Activated naive CD4-positive, alpha-beta T cell treated with anti-CD3 and anti-CD28 coated beads, Interleukin-2, amount 10 ng/mL, durations not matched to agents 7 days and 5 days (primary cell): ENCODE data around the gene PGLYRP1.

Source experiments
- CTCF ChIA-PET: fragments of 350-600 bp; sonication (Branson Sonifier 250); formaldehyde crosslinking; loops from one replicate; lab custom pipeline; 2021; ENCODE audit warnings: antibody characterized with exemption; lab: Charles Lee
- DNase-seq: peaks from one replicate; pipeline ENCODE4 v3.0.0-alpha.2; 2020
- H3K27ac Mint-ChIP-seq: one replicate; pipeline ENCODE4 v1.8.0; 2021; ENCODE audit warnings: mild to moderate bottlenecking, moderate library complexity, mixed read lengths
- H3K27me3 Mint-ChIP-seq: one replicate; pipeline ENCODE4 v1.8.0; 2021; ENCODE audit warnings: mild to moderate bottlenecking, mixed read lengths
- H3K36me3 Mint-ChIP-seq: one replicate; pipeline ENCODE4 v1.8.0; 2021; ENCODE audit warnings: mixed read lengths
- H3K4me1 Mint-ChIP-seq: one replicate; pipeline ENCODE4 v1.8.0; 2021; ENCODE audit warnings: mixed read lengths
- H3K4me3 Mint-ChIP-seq: one replicate; pipeline ENCODE4 v1.8.0; 2021; ENCODE audit warnings: mild to moderate bottlenecking, moderate library complexity, mixed read lengths
- H3K9me3 Mint-ChIP-seq: one replicate; pipeline ENCODE4 v1.8.0; 2021; ENCODE audit warnings: mixed read lengths

PGLYRP1 gene

DNA sequence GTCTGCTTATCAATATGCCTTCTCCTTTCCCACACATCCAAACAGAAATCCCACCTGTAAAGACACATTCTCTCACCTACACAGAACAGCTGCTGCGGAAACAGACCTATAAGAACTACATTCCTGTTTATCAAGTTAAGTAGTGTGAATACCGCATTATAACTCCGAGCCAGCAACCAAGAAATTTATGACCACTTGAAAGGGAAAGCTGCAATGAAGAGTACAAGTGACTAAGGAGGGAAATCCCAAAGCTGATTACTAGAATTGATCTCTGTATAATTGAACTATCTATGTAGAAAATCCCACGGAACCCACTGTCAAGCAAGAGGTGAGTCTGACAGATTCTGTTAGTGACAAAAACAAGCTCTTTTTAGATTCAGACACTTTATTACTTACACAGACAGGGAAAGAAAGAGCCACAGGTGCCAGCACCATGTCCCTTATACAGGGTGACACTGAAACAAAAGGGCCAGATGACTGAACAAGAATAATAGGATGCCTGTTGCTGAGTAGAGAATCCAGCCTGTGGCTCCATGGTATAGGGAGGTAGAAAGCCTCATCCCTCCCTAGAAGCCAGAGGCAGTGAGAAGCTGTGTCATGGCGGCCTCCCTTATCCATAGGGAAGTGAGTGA, 19.5 kb upstream of the PGLYRP1 start:
- peaks cover 49% of the 10 kb centered on the region for H3K27me3 Mint-ChIP-seq
- no peak overlapping the region for H3K4me3 Mint-ChIP-seq
- CTCF ChIA-PET, result interaction anchor here (1.0 to 1.9 kb wide), 4 partner anchors 10 to 36 kb away, joined by 3 to 9 read pairs (median 3); no protein-coding TSS in a partner anchor
- no peaks in the 10 kb centered on the region for H3K9me3 Mint-ChIP-seq
- no peak for DNase-seq
- no peaks in the 10 kb centered on the region for H3K4me1 Mint-ChIP-seq
- H3K36me3 Mint-ChIP-seq, result no peaks in the 10 kb centered on the region
- H3K27ac Mint-ChIP-seq, result no peak overlapping the region

DNA sequence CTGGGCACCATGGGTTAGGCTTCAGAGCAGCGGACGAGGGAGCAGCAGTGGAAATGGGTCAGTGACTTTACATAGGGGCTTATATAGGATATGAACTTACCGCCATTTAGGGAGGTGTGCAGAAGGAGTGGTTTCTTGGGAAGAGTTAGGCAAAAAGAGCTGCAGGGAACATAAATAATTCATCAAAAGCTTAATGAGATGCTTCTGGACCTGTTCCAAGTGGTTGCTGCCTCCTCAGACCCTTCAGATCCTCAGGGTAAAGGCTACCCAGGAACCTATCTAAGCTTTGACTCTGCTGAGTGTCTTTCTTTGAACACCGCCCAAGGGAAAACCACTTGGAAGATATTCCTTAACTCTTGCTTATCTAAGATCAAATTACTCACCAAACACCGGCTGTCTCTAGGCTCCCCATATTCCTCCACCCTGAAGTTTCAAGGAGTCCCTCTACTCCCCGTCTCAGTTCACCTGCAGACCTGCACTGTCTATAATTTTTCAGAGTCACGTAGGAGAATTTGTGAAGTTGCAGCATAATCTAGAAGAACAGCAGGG, 18.2 kb upstream of the PGLYRP1 start, which contains the start of gene IGFL4:
IGFL4 (minus strand) TSS at position 51 of the 549 bp plus-strand sequence; CDS start at position 11, 40 bp downstream.
- Mint-ChIP-seq H3K36me3 (no peaks in the 10 kb centered on the region), H3K4me3 (no peak within 1 kb of the TSS), H3K4me1 (no peaks in the 10 kb centered on the region), H3K9me3 (no peaks in the 10 kb centered on the region), H3K27me3 (peaks cover 48% of the 10 kb centered on the region), H3K27ac (no peak within 1 kb of the TSS)
- CTCF ChIA-PET, result interaction anchor here (0.8 kb wide), 1 partner anchor 12 kb away, joined by 3 read pairs; no protein-coding TSS in a partner anchor
- no peak for DNase-seq

DNA sequence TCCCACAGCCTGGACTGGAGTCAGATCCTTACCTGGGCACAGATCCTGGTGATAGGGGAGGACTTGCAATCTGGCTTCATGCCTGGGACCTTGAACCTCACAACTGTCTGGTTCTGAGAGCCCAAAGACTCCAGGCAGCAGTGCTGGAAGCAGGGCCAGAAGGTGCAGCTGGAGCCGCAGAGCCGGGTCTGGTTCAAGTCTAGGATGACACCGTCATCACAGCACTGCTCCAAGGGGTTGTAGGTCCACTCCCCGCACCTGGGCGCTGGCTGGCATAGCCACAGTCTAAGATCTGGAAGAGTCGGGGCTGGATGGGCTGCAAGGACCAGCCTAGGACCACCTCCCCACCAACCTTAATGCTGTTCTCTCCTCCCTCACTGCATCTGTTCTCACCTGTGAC, 17.3 kb upstream of the PGLYRP1 start:
- H3K9me3 Mint-ChIP-seq, result no peaks in the 10 kb centered on the region
- H3K27me3 Mint-ChIP-seq, result peaks cover 44% of the 10 kb centered on the region
- CTCF ChIA-PET, result interaction anchor here (0.8 kb wide), 1 partner anchor 12 kb away, joined by 3 read pairs; no protein-coding TSS in a partner anchor
- H3K36me3 Mint-ChIP-seq, result no peaks in the 10 kb centered on the region
- H3K4me3 Mint-ChIP-seq, result no peak overlapping the region
- no peak for DNase-seq
- no peak overlapping the region for H3K27ac Mint-ChIP-seq
- H3K4me1 Mint-ChIP-seq, result no peaks in the 10 kb centered on the region

DNA sequence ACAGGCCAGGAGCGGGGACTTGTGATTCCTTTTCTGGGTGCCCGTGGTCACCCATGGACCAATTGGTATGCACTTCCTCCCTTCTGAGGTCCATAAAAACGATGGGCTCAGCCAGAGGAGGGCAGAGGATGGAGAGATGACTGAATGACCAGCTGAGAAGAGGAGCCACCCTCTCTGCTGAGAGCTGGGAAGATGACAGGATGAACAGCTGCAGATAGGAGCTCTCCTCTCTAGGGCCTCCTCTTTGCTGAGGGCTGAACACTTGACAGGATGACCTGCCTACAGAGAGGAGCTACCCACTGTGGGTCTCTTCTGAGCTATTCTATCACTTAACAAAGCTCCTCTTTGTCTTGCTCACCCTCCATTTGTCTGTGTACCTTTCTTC, 13.9 kb upstream of the PGLYRP1 start:
- no peak overlapping the region for H3K4me3 Mint-ChIP-seq
- H3K36me3 Mint-ChIP-seq, result no peaks in the 10 kb centered on the region
- no peak for DNase-seq
- CTCF ChIA-PET, result interaction anchor here (1.0 to 1.4 kb wide), 2 partner anchors 13 to 43 kb away, joined by 3 to 5 read pairs; no protein-coding TSS in a partner anchor
- H3K9me3 Mint-ChIP-seq, result no peaks in the 10 kb centered on the region
- peaks cover 30% of the 10 kb centered on the region for H3K27me3 Mint-ChIP-seq
- H3K4me1 Mint-ChIP-seq, result no peaks in the 10 kb centered on the region
- H3K27ac Mint-ChIP-seq, result no peak overlapping the region

DNA sequence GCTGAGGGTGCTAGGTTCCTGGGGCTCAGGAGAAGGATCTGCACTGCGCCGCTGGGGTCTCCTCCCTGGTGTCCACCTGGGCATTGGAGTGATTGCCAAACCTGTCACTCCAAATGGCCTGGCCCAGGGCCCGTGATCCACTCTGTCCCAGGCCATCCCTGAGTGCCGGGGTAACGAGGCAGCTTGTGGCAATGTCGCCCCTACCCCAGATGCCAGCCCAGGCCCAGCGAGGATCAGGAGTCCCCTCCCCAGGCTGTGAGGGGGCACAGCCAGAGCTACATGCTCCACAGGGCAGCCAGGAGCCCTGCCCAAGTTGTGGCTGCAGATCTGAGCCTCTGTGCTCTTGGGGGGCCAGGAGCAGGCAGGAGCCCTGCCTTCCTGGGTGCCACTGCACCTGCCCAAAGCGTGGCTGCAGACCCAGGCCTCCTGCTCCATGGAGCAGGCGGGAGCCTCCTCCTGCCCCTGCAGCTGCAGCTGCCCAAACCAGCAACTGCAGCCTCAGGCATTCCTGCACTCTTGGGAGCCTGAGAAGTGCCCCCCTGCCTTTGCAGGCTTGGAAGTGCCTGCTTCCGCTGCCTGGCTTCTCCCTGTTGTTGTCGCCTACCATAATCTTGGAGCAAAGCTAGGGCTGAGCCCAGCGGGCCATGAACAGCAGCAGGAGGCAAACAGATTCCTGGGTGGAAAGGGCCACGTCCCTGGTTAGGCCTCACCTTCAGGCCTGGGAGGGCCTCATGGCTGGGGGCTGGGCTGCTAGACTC, 13.3 kb upstream of the PGLYRP1 start:
- no peak overlapping the region for H3K27ac Mint-ChIP-seq
- CTCF ChIA-PET, result interaction anchor here (1.0 to 1.4 kb wide), 2 partner anchors 13 to 43 kb away, joined by 3 to 5 read pairs; no protein-coding TSS in a partner anchor
- no peaks in the 10 kb centered on the region for H3K4me1 Mint-ChIP-seq
- H3K9me3 Mint-ChIP-seq, result no peaks in the 10 kb centered on the region
- DNase-seq, result no peak
- H3K36me3 Mint-ChIP-seq, result no peaks in the 10 kb centered on the region
- no peak overlapping the region for H3K4me3 Mint-ChIP-seq
- H3K27me3 Mint-ChIP-seq, result peaks cover 24% of the 10 kb centered on the region

DNA sequence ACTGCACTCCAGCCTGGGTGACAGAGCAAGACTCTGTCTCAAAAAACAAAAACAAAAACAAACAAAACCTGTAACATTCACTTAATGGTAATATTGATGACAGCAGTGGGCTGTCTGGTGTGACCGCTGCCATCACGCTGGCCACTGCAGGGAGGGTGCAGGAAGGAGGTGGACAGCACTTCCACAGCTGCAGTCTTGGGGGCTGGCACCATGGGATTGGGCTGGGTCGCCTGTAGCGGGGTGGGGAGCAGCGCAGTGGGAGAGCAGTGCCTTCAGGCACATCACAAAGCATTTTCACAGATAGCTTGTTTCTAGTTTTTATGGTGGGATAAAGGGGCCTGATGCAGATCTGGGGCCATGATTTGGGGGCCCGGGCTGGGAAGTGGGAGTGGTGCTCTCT, 12.7 kb upstream of the PGLYRP1 start:
- H3K27ac Mint-ChIP-seq, result no peak overlapping the region
- DNase-seq, result no peak
- no peak overlapping the region for H3K4me3 Mint-ChIP-seq
- CTCF ChIA-PET, result no interaction called here
- H3K4me1 Mint-ChIP-seq, result no peaks in the 10 kb centered on the region
- H3K36me3 Mint-ChIP-seq, result no peaks in the 10 kb centered on the region
- H3K9me3 Mint-ChIP-seq, result no peaks in the 10 kb centered on the region
- peaks cover 21% of the 10 kb centered on the region for H3K27me3 Mint-ChIP-seq

DNA sequence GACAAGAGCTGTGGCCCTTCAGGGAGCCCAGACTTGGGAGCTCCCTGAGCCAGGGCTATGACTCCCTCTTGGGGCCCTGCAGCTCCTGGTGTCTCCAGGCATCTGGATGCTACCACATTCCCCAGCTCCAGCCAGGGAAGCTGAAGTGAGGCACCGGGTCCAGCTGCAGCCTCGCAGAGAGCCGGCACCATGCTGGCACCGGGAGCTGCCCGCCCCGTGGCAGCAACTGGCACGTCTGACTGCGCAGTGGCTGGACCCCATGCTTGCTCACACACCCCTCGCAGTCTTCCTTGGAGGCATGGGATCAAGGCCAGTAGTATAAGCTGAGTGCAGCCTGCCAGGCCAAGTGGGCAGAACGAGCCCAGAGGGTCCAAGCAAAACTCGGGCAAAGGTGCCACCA, 10.5 kb upstream of the PGLYRP1 start:
- Mint-ChIP-seq H3K27me3 (peaks cover 15% of the 10 kb centered on the region), H3K4me1 (peaks cover 4% of the 10 kb centered on the region), H3K4me3 (no peak overlapping the region), H3K36me3 (no peaks in the 10 kb centered on the region), H3K27ac (no peak overlapping the region), H3K9me3 (no peaks in the 10 kb centered on the region)
- DNase-seq, result no peak
- CTCF ChIA-PET, result interaction anchor here (2.0 kb wide), 1 partner anchor 16 kb away, joined by 6 read pairs; no protein-coding TSS in a partner anchor

DNA sequence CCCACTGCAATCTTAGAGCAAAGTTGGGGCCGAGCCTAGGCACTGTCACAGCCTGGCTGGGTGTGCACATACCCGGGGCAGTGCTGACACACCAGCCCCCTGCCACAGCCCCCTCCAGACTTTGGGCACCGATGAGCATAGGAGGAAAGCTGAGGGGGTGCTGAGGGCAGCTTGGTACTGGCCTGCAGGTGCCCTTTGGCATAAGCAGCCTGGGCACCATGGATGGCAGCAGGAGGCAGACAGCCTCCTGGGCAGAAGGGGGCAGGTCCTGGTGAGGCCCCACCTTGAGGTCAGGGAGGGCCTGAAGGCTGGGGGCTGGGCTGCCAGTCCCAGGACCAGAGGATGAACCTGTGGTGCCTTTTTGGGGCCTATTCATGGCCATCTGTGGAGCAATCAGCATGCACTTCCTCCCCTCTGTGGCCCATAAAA, 9.8 kb upstream of the PGLYRP1 start:
- Mint-ChIP-seq H3K4me3 (no peak overlapping the region), H3K27ac (no peak overlapping the region), H3K9me3 (no peaks in the 10 kb centered on the region), H3K27me3 (peaks cover 15% of the 10 kb centered on the region), H3K36me3 (no peaks in the 10 kb centered on the region), H3K4me1 (peaks cover 4% of the 10 kb centered on the region)
- CTCF ChIA-PET, result interaction anchor here (1.1 to 2.0 kb wide), 2 partner anchors 17 to 233 kb away, joined by 4 to 6 read pairs; no protein-coding TSS in a partner anchor
- no peak for DNase-seq

DNA sequence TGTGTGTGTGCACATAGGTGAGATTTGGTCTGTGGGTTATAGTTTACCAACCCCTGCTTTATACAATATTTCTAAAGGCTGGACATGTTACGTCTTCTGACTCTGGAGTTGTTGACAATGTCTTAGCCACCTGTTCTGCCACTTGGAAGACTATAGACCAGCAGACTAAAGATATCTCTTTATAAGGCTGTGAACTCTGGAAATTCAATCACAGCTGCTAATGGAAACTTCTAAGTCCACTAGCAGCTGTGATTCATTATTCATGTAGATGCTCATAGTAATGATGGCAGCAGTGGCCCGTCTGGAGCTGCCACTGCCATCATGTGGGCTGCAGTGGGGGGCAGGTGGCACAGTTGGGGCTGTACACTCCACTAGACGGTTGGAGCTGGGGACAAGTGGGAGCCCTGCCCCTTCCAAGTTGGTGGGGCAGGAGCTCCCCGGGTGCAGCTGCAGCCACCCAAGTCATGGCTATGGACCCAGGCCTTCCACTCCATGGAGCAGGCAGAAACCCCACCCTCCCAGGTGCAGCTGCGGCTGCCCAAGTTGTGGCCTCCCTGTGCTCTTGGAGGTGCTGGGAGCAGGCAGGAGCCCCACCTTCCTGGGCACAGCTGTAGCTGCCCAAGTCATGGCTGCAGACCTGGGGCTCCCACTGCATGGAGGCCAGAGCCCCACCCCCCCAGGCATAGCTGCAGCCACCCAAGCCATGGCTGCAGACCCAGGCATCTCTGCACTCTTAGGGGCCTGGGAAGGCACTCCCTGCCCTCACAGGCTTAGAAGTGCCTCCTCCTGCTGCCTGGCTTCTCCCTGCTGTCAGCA, 9.1 kb upstream of the PGLYRP1 start:
- Mint-ChIP-seq H3K4me1 (peaks cover 4% of the 10 kb centered on the region), H3K9me3 (no peaks in the 10 kb centered on the region), H3K27me3 (peaks cover 15% of the 10 kb centered on the region), H3K36me3 (no peaks in the 10 kb centered on the region), H3K4me3 (no peak overlapping the region), H3K27ac (no peak overlapping the region)
- CTCF ChIA-PET, result interaction anchor here (0.9 to 2.0 kb wide), 3 partner anchors 11 to 233 kb away, joined by 3 to 6 read pairs (median 4); no protein-coding TSS in a partner anchor
- no peak for DNase-seq

DNA sequence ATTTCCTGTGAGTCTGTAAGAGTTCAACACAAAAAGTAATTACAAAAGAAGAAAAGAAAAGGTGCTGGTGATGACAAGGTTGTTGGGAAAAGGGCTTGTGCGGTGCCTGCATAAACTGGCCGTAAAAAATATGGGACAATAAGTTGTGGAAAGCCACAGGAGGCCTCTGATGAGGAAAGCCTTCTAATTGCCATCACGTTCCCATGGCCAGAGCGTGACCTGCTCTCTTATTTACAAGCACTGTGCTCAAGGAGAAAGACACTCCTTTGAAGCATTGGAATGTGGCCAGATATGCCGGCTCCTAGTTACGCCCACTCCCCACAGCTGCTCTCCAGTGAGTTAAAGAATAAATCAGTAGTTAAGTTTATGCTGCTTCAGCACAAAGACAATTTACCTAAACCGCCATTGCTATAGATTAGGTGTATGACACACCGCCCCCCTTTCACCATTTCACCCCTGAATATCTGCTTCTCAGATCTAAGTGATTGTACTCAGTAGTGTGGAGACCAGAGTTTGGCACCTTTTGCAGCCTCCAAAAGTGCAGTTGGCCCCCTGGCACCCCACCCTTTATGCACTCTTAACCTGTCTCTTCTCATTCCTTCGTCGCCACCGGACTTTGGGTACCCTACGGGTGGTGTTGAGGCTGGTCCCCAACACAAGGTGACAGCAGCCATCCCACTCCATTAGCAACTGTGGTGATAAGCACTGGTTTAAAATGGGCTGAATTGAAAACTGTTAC, 8.1 kb upstream of the PGLYRP1 start:
- Mint-ChIP-seq H3K36me3 (no peaks in the 10 kb centered on the region), H3K27ac (no peak overlapping the region), H3K4me1 (peaks cover 13% of the 10 kb centered on the region), H3K9me3 (no peaks in the 10 kb centered on the region), H3K27me3 (peaks cover 17% of the 10 kb centered on the region), H3K4me3 (no peak overlapping the region)
- CTCF ChIA-PET, result no interaction called here
- DNase-seq, result no peak

DNA sequence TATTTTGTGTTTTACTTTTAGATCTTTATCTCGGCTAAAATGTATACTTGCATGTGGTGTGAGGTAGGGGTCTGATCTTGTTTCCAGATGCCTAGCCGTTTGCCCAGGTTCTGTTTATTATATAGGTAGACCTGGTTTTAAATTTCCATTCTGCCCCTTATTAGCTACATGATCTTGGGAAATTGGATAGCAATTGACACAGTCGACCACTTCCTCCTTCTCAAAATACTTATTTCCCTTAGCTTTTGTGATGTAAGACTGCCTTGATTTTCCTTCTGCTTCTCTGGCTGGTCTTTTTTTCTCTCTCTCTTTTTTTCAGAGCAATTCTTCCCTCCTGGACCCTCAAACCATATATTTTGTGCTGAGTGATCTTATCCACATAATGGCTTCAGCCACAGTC, 3.0 kb upstream of the PGLYRP1 start:
- no peaks in the 10 kb centered on the region for H3K36me3 Mint-ChIP-seq
- DNase-seq, result no peak
- H3K9me3 Mint-ChIP-seq, result no peaks in the 10 kb centered on the region
- H3K27me3 Mint-ChIP-seq, result peaks cover 47% of the 10 kb centered on the region
- no peak overlapping the region for H3K27ac Mint-ChIP-seq
- CTCF ChIA-PET, result interaction anchor here (0.6 to 3.7 kb wide), 8 partner anchors 9 to 1838 kb away, joined by 3 to 35 read pairs (median 6); no protein-coding TSS in a partner anchor
- H3K4me3 Mint-ChIP-seq, result no peak overlapping the region
- H3K4me1 Mint-ChIP-seq, result peaks cover 18% of the 10 kb centered on the region

DNA sequence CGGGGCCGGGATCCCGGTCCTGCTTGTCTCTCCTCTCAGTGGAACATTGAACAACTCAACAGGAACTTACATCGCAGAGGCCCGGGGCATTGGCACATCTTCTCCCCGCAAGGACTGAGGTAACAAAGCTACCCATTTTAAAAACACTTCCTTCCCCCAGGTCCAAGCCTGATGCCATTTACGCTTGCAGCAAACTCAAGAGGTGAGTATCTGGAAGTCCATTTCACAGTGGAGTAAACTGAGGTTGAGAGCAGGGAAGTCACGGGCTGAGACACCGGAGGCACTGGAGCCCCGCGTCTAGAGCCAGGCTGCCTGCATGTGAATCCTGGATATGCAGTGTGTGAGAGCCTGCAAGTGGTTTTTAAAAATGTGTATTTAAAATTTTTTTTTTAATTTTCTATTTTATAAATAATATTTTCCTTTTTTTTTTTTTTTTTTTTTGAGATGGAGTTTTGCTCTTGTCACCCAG, 492 bp upstream of the PGLYRP1 start:
- Mint-ChIP-seq H3K4me3 (no peak overlapping the region), H3K27ac (no peak overlapping the region), H3K27me3 (peaks cover 44% of the 10 kb centered on the region), H3K9me3 (no peaks in the 10 kb centered on the region), H3K4me1 (peaks cover 14% of the 10 kb centered on the region), H3K36me3 (no peaks in the 10 kb centered on the region)
- no peak for DNase-seq
- CTCF ChIA-PET, result no interaction called here

DNA sequence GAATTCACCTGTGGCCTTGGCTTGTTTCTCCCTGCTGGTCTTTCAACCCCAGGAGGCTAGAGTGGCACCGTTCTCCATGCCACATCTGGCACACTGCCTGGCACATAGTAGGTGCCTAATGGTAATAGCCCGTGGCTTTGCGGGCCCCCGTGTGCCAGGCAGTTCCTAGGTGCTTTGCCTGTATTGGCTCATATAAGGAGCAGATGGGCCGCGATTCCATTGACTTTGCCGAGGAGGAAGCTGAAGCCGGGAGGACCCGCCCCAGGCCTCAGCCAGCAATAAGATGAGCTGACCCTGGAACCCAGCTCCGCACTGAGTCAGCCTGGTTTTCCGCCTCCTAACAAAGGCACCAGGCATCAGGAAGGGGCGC, 807 bp downstream of the PGLYRP1 start:
- H3K4me3 Mint-ChIP-seq, result no peak overlapping the region
- CTCF ChIA-PET, result no interaction called here
- H3K36me3 Mint-ChIP-seq, result peaks cover under 1% of the 10 kb centered on the region
- peaks cover 15% of the 10 kb centered on the region for H3K4me1 Mint-ChIP-seq
- H3K27ac Mint-ChIP-seq, result no peak overlapping the region
- no peak for DNase-seq
- peaks cover 44% of the 10 kb centered on the region for H3K27me3 Mint-ChIP-seq
- no peaks in the 10 kb centered on the region for H3K9me3 Mint-ChIP-seq
